K562 (cell line): Measurements from ENCODE around the gene PDZRN3. TPM values are rescaled to one million over a fixed set of nuclear protein-coding genes. Genes with fewer than 3 reads are reported as not detected.

Source experiments
- ATAC-seq: fragments of 200-7000 bp; cut with Tn5 transposase; 3 replicates; pipeline ENCODE4 v1.9.1; 2020; ENCODE audit warnings: moderate library complexity
- BruUV-seq: library from RNA; stranded (reverse); fragments of 400-500 nt; replicated peaks from 2 replicates; lab custom pipeline; 2021; lab: Mats Ljungman, UMichigan
- CTCF ChIA-PET: fragments of 300-600 bp; formaldehyde crosslinking; extraction: SDS; loops from one replicate; lab custom pipeline; 2021; ENCODE audit warnings: low intra/inter-chr PET ratio; lab: Yijun Ruan, JAX
- POLR2A ChIA-PET: fragments of 300-600, 350-650 bp; sonication (Branson Sonifier 250); formaldehyde crosslinking; extraction: SDS; loops from one replicate; lab custom pipeline; 2021; ENCODE audit warnings: antibody characterized with exemption, inconsistent platforms; lab: Yijun Ruan, JAX
- DNase-seq, 4 experiments: peaks; one replicate each; pipeline versions ENCODE4 v3.0.0 to v3.0.0-alpha.2; 2011 to 2018; ENCODE audit warnings: low spot score in 3 of 4, mixed read lengths in 3 of 4; ENCODE audit errors: extremely low read depth in 1 of 4
- FAIRE-seq: peaks from 2 replicates; lab custom pipeline; 2011; peaks lifted over from hg19 to GRCh38; lab: Jason Lieb, UNC
- H2AFZ ChIP-seq: 2 replicates; pipeline ENCODE4 v1.6.0; 2011; ENCODE audit warnings: low read depth, low read length, control low read depth, inconsistent platforms
- H3K27ac ChIP-seq: fragments of 200-600 bp; 3 replicates; pipeline ENCODE4 v1.8.0; 2011; ENCODE audit warnings: low read depth, mild to moderate bottlenecking, control low read depth, inconsistent platforms, low read length, moderate library complexity, mixed read lengths; ENCODE audit errors: extremely low read depth
- H3K27me3 ChIP-seq, 2 experiments: fragments of 300-600 bp in 1 of 2; 2 replicates in 1 of 2; 3 replicates in 1 of 2; pipeline versions ENCODE4 v1.6.0 to v1.8.0; 2011; ENCODE audit warnings: inconsistent platforms in 2 of 2, low read length in 2 of 2, mild to moderate bottlenecking in 1 of 2, mixed read lengths in 1 of 2, moderate library complexity in 1 of 2; ENCODE audit not compliant: control insufficient read depth in 2 of 2, insufficient read depth in 2 of 2
- H3K36me3 ChIP-seq: fragments of 300-600 bp; 3 replicates; pipeline ENCODE4 v1.8.0; 2011; ENCODE audit warnings: mild to moderate bottlenecking, low read length, inconsistent platforms; ENCODE audit not compliant: control insufficient read depth, insufficient read depth
- H3K4me1 ChIP-seq, 2 experiments: fragments of 200-600 bp in 1 of 2; replicated peaks in 1 of 2; 2 replicates in 1 of 2; 3 replicates in 1 of 2; pipeline versions ENCODE4 v1.5.1 to v1.8.0; 2011; ENCODE audit warnings: inconsistent platforms in 2 of 2, low read length in 2 of 2, mild to moderate bottlenecking in 1 of 2, mixed read lengths in 1 of 2, moderate library complexity in 1 of 2; ENCODE audit not compliant: control insufficient read depth in 2 of 2, insufficient read depth in 2 of 2
- H3K4me2 ChIP-seq: 2 replicates; pipeline ENCODE4 v1.6.1; 2011; ENCODE audit warnings: low read length, control low read depth, inconsistent platforms, mixed read lengths; ENCODE audit not compliant: insufficient read depth
- H3K4me3 ChIP-seq: fragments of 200-600 bp; sonication (generic), shearing (Covaris generic); 2 replicates; pipeline ENCODE4 v1.5.1; 2016; ENCODE audit warnings: control low read depth, inconsistent platforms
- H3K79me2 ChIP-seq: fragments of 200-600 bp; 3 replicates; pipeline ENCODE4 v1.8.0; 2011; ENCODE audit warnings: low read length, inconsistent platforms; ENCODE audit not compliant: control insufficient read depth, insufficient read depth
- H3K9ac ChIP-seq, 2 experiments: 2 replicates each; pipeline versions ENCODE4 v1.6.0 to v1.6.1; 2011; ENCODE audit warnings: low read depth in 2 of 2, low read length in 2 of 2, control low read depth in 1 of 2, inconsistent platforms in 1 of 2, mild to moderate bottlenecking in 1 of 2, mixed read lengths in 1 of 2; ENCODE audit not compliant: insufficient read depth in 1 of 2
- H3K9me1 ChIP-seq: one replicate; pipeline ENCODE4 v1.6.0; 2011; ENCODE audit warnings: inconsistent platforms, mild to moderate bottlenecking, low read length, moderate library complexity; ENCODE audit not compliant: control insufficient read depth, insufficient read depth
- H3K9me3 ChIP-seq: replicated peaks from 2 replicates; pipeline ENCODE4 v1.5.1; 2011; ENCODE audit warnings: low read depth, low read length, inconsistent platforms; ENCODE audit not compliant: control insufficient read depth, insufficient read depth
- H4K20me1 ChIP-seq: replicated peaks from 2 replicates; pipeline ENCODE4 v1.6.1; 2011; ENCODE audit warnings: low read length, inconsistent platforms, mixed read lengths; ENCODE audit not compliant: control insufficient read depth, insufficient read depth
- CTBP1 ChIP-seq: fragments of 450-650 bp; IDR thresholded peaks from 2 replicates; pipeline ENCODE4 v1.6.1; 2016; ENCODE audit warnings: borderline replicate concordance
- DPF2 ChIP-seq: fragments of 450-650 bp; IDR thresholded peaks from 2 replicates; pipeline ENCODE4 v1.6.1; 2016
- EGR1 ChIP-seq: fragments of 450-650 bp; conservative IDR thresholded peaks from 2 replicates; pipeline ENCODE4 v1.6.1; 2017; ENCODE audit warnings: mild to moderate bottlenecking
- EP400 ChIP-seq: fragments of 450-650 bp; IDR thresholded peaks from 2 replicates; pipeline ENCODE4 v1.6.1; 2017; ENCODE audit warnings: antibody characterized with exemption, mild to moderate bottlenecking, moderate library complexity
- GTF2F1 ChIP-seq: IDR thresholded peaks from 2 replicates; pipeline ENCODE4 v1.6.1; 2011; ENCODE audit warnings: low read depth, low read length, improper control_type of control experiment
- MEF2A ChIP-seq: IDR thresholded peaks from 2 replicates; pipeline ENCODE4 v1.6.1; 2011; ENCODE audit warnings: low read depth, mild to moderate bottlenecking, low read length, moderate library complexity; ENCODE audit not compliant: control insufficient read depth
- NRF1 ChIP-seq, 2 experiments: fragments of 450-650 bp; IDR thresholded peaks in 1 of 2; conservative IDR thresholded peaks in 1 of 2; 2 replicates each; pipeline ENCODE4 v1.6.1; 2014; ENCODE audit warnings: mild to moderate bottlenecking in 2 of 2
- SAFB ChIP-seq: fragments of 200-400 bp; formaldehyde crosslinking; IDR thresholded peaks from 2 replicates; pipeline ENCODE4 v1.6.1; 2017; ENCODE audit warnings: low read depth, low read length, borderline replicate concordance
- SIRT6 ChIP-seq: IDR thresholded peaks from one replicate; pipeline ENCODE4 v1.6.1; 2012; ENCODE audit warnings: low read depth, mild to moderate bottlenecking, control low read depth, inconsistent platforms, low read length, moderate library complexity
- VEZF1 ChIP-seq: fragments of 200-800 bp; sonication (Bioruptor generic); IDR thresholded peaks from 2 replicates; pipeline ENCODE4 v1.6.1; 2017; ENCODE audit warnings: missing genetic modification characterization, missing compliant biosample characterization
- ZHX1 ChIP-seq: fragments of 150-350 bp; conservative IDR thresholded peaks from 2 replicates; pipeline ENCODE4 v1.6.1; 2014; ENCODE audit warnings: low read length
- ZNF146 ChIP-seq: IDR thresholded peaks from one replicate; pipeline ENCODE4 v1.6.1; 2018; ENCODE audit warnings: missing compliant biosample characterization; ENCODE audit not compliant: unreplicated experiment
- ZNF23 ChIP-seq: fragments of 250-450 bp; sonication (Bioruptor Pico); IDR thresholded peaks from 2 replicates; pipeline ENCODE4 v1.4.0; 2020; ENCODE audit warnings: mild to moderate bottlenecking
- ZNF232 ChIP-seq: sonication (generic); formaldehyde crosslinking; IDR thresholded peaks from 2 replicates; pipeline ENCODE4 v1.8.0; 2022; ENCODE audit warnings: mild to moderate bottlenecking, missing genetic modification reagents
- ZNF436 ChIP-seq: fragments of 250-450, 450-650 bp; sonication (Bioruptor Pico); formaldehyde crosslinking; IDR thresholded peaks from 2 replicates; pipeline ENCODE4 v1.7.0; 2020; ENCODE audit warnings: mild to moderate bottlenecking
- WGBS: fragments of 100-300 bp; shearing (Covaris generic); methylation state at CpG from one replicate; pipeline ENCODE4 v1.1.6; 2016; ENCODE audit warnings: low coverage, mixed read lengths; ENCODE audit not compliant: insufficient coverage; ENCODE audit errors: missing lambda C conversion rate; 5-methylcytosine and 5-hydroxymethylcytosine counted together
- in situ Hi-C: fragments of 300-500 bp; cut with MboI; formaldehyde crosslinking; loops from 4 replicates; pipeline ENCODE4 v1.15.0; 2018; ENCODE audit warnings: inconsistent platforms, mixed read lengths
- intact Hi-C: fragments of 100-400 bp; cut with micrococcal nuclease; formaldehyde crosslinking; loops from 2 replicates; pipeline ENCODE4 v1.14.2; 2022
- polyA plus RNA-seq, 8 experiments: library from polyadenylated mRNA; depleted of rRNA in 4 of 8; stranded (reverse) in 5 of 8; unstranded in 3 of 8; fragments of >200 nt; fragmentation: Nextera tagmentation in 2 of 8; fragmentation: Illumina TruSeq in 1 of 8; extraction: Ambion mirVana in 2 of 8; extraction: Trizol in 1 of 8; gene quantifications; 2 replicates each; pipeline versions ENCODE4 v1.2.1 to v1.2.3, GENCODE V29; 2011 to 2014; ENCODE audit warnings: inconsistent platforms in 1 of 8, missing spikeins in 1 of 8
- total RNA-seq, 7 experiments: library from RNA; depleted of rRNA in 6 of 7; stranded (reverse); fragments of >200 nt in 6 of 7; fragmentation: Illumina TruSeq in 2 of 7; extraction: Trizol in 2 of 7; gene quantifications; 2 replicates each; pipeline versions ENCODE4 v1.2.1 to v1.2.3, GENCODE V29; 2011 to 2021; ENCODE audit warnings: low replicate concordance in 1 of 7

PDZRN3 gene
- total and polyA plus RNA-seq, 9 of the 15 experiments (the other 6 are each of a cell fraction or from before 2014, with no cell fraction given) = 0.16 TPM; not detected in 8

- TF ChIP-seq ZNF23 = no peak
- no peak for TF ChIP-seq SAFB
- TF ChIP-seq NRF1 (conservative IDR thresholded peaks at IDR 0.05 in 1 of 2, IDR thresholded peaks at IDR 0.05 in 1 of 2) = no peak
- no peak for TF ChIP-seq VEZF1 (CRISPR knock-in tag)
- TF ChIP-seq SIRT6 = no peak
Measured at GRCh38 chr3:73409138-73409763, 215.5 kb downstream of the PDZRN3 start (continued).

GRCh38 chr3:73408634-73409033, 216.1 kb downstream of the PDZRN3 start:
- H3K4me1 ChIP-seq = no peaks in the 10 kb centered on the region
- H3K9ac ChIP-seq = no peak overlapping the region
- no peaks in the 10 kb centered on the region for H3K9me3 ChIP-seq
- DNase-seq (no peak), FAIRE-seq (no peak), ATAC-seq (no peak)
- no peaks in the 10 kb centered on the region for H3K36me3 ChIP-seq
- H3K9me1 ChIP-seq = no peaks in the 10 kb centered on the region
- 2% methylated on average over 10 of the region's 10 CpGs for WGBS
- peaks cover 0 to 9% of the 10 kb centered on the region in 2 experiments; a peak in 2 of 5 replicates for H3K27me3 ChIP-seq
- BruUV-seq = no TSS peak
- ChIA-PET POLR2A (interaction anchor here (0.5 kb wide), 1 partner anchor 307 kb away, joined by 3 read pairs; no protein-coding TSS in a partner anchor), CTCF (no interaction called here)
- H3K4me2 ChIP-seq = no peak overlapping the region
- H4K20me1 ChIP-seq = no peaks in the 10 kb centered on the region
- no peak overlapping the region for H3K27ac ChIP-seq
- H2AFZ ChIP-seq = no peak overlapping the region
- intact Hi-C loops = no loop called here
- H3K79me2 ChIP-seq = no peaks in the 10 kb centered on the region
- H3K4me3 ChIP-seq = no peak overlapping the region
- in situ Hi-C loops = no loop called here
- TF ChIP-seq DPF2 (no peak), MEF2A (no peak), ZNF232 (CRISPR knock-in tag) (no peak), EP400 (no peak), ZNF436 (no peak), EGR1 (no peak), ZHX1 (no peak), ZNF146 (CRISPR knock-in tag) (no peak), GTF2F1 (no peak), CTBP1 (no peak)
